ENCODE data around the gene SLC25A42.

GRCh38 chr19:19138109-19138981, 74.6 kb downstream of the SLC25A42 start, which contains the start of gene TMEM161A:
- TF ChIP-seq POLR2A (IDR thresholded peaks at IDR 0.05; ENCODE audit: low read length) (peak; percentile 76), GATA1 (IDR thresholded peaks at IDR 0.05; ENCODE audit: low read depth, low read length) (no peak)
